Measurements from ENCODE around the gene CACNA1D.

CACNA1D gene

GRCh38 chr3:53845103-53845880 lies 350.9 kb downstream of the CACNA1D start:
- TF ChIP-seq CTCF (IDR thresholded peaks at IDR 0.05; ENCODE audit: borderline replicate concordance, control extremely low read depth, extremely low read depth, insufficient read depth, missing control alignments) = no peak
- in situ Hi-C loops (cut with MboI; ENCODE audit: low sequenced_read_pairs, unreplicated experiment) = no loop called here
- peak; percentile 61 for DNase-seq (ENCODE audit: low spot score)

- no peak for DNase-seq (ENCODE audit: low spot score)
- in situ Hi-C loops (cut with MboI; ENCODE audit: low sequenced_read_pairs, unreplicated experiment) = no loop called here
Measured at GRCh38 chr3:53845881-53846133, 351.4 kb downstream of the CACNA1D start.

GRCh38 chr3:53846134-53846850 lies 351.9 kb downstream of the CACNA1D start, which contains the start of the genes CHDH and IL17RB:
TSS of gene CHDH (minus strand) at chr3:53846419. CDS start at chr3:53824008, 22,411 bp downstream.
TSS of gene IL17RB (plus strand) at chr3:53846568. CDS start at chr3:53846589, 21 bp downstream.
- TF ChIP-seq CTCF (IDR thresholded peaks at IDR 0.05; ENCODE audit: borderline replicate concordance, control extremely low read depth, extremely low read depth, insufficient read depth, missing control alignments) = no peak
- in situ Hi-C loops (cut with MboI; ENCODE audit: low sequenced_read_pairs, unreplicated experiment) = no loop called here
- DNase-seq (ENCODE audit: low spot score) = peak; percentile 68

More at GRCh38 chr3:53845881-53846133, 351.4 kb downstream of the CACNA1D start:
- no peak for TF ChIP-seq CTCF (IDR thresholded peaks at IDR 0.05; ENCODE audit: borderline replicate concordance, control extremely low read depth, extremely low read depth, insufficient read depth, missing control alignments)

GRCh38 chr3:53846851-53847155 lies 352.4 kb downstream of the CACNA1D start:
- no peak for DNase-seq (ENCODE audit: low spot score)
- no peak for TF ChIP-seq CTCF (IDR thresholded peaks at IDR 0.05; ENCODE audit: borderline replicate concordance, control extremely low read depth, extremely low read depth, insufficient read depth, missing control alignments)
- in situ Hi-C loops (cut with MboI; ENCODE audit: low sequenced_read_pairs, unreplicated experiment) = no loop called here

- no peak for TF ChIP-seq CTCF (IDR thresholded peaks at IDR 0.05; ENCODE audit: borderline replicate concordance, control extremely low read depth, extremely low read depth, insufficient read depth, missing control alignments)
- DNase-seq (ENCODE audit: low spot score) = no peak
- in situ Hi-C loops (cut with MboI; ENCODE audit: low sequenced_read_pairs, unreplicated experiment) = no loop called here
Measured at GRCh38 chr3:53849916-53850315, 355.5 kb downstream of the CACNA1D start.

- TF ChIP-seq CTCF (IDR thresholded peaks at IDR 0.05; ENCODE audit: borderline replicate concordance, control extremely low read depth, extremely low read depth, insufficient read depth, missing control alignments) = no peak
- in situ Hi-C loops (cut with MboI; ENCODE audit: low sequenced_read_pairs, unreplicated experiment) = no loop called here
- DNase-seq (ENCODE audit: low spot score) = no peak
Measured at GRCh38 chr3:53850895-53851294, 356.5 kb downstream of the CACNA1D start.

Data from GM13976 (cell line).